Heart right ventricle (tissue), 16 donors: ENCODE data around the gene FGGY. TPM values are rescaled to one million over a fixed set of nuclear protein-coding genes. Genes with fewer than 3 reads are reported as not detected.
A peak's percentile ranks its signal among the peaks of the same experiment; 100 is the strongest.

Experiments used
- ATAC-seq, 8 donors: fragments of 200-7000 bp; cut with Tn5 transposase; one replicate each; pipeline ENCODE4 v1.9.1; 2020; ENCODE audit warnings: mild to moderate bottlenecking in 8 of 8, moderate library complexity in 8 of 8, moderate number of reproducible peaks in 1 of 8
- DNase-seq, 2 donors: peaks; one replicate each; pipeline ENCODE4 v3.0.0-alpha.2; 2020
- H3K27ac ChIP-seq, 10 donors: fragments of 200-600 bp; sonication (generic) in 2 of 10; one replicate each; pipeline versions ENCODE4 v1.5.0 to v1.8.0; 2020 to 2022; ENCODE audit warnings: mild to moderate bottlenecking in 3 of 10
- H3K27me3 ChIP-seq, 7 donors: fragments of 200-600 bp; one replicate each; pipeline ENCODE4 v1.8.0; 2021 to 2022; ENCODE audit warnings: mild to moderate bottlenecking in 2 of 7
- H3K36me3 ChIP-seq, 9 donors: fragments of 200-600 bp; sonication (generic) in 1 of 9; one replicate each; pipeline versions ENCODE4 v1.5.0 to v1.8.0; 2020 to 2022; ENCODE audit warnings: mild to moderate bottlenecking in 2 of 9
- H3K4me1 ChIP-seq, 9 donors: fragments of 200-600 bp; sonication (generic) in 1 of 9; one replicate each; pipeline versions ENCODE4 v1.5.0 to v1.8.0; 2020 to 2022; ENCODE audit warnings: mild to moderate bottlenecking in 4 of 9
- H3K4me3 ChIP-seq, 10 donors: fragments of 200-600 bp; sonication (generic) in 2 of 10; one replicate each; pipeline versions ENCODE4 v1.5.0 to v1.8.0; 2020 to 2022; ENCODE audit warnings: mild to moderate bottlenecking in 7 of 10, moderate library complexity in 2 of 10
- H3K9me3 ChIP-seq, 11 donors: fragments of 200-600 bp in 10 of 11; sonication (generic) in 2 of 11; one replicate each; pipeline versions ENCODE4 v1.5.0 to v1.8.0; 2013 to 2022; ENCODE audit warnings: mild to moderate bottlenecking in 2 of 11, control low read depth in 1 of 11, moderate library complexity in 1 of 11
- WGBS, 2 donors: extraction: QIAGEN DNeasy Blood & Tissue Kit; methylation state at CpG; one replicate each; pipeline ENCODE4 v1.1.7; 2013; ENCODE audit warnings: inconsistent platforms in 1 of 2; 5-methylcytosine and 5-hydroxymethylcytosine counted together
- intact Hi-C, 10 donors: fragments of 100-400 bp; cut with DNase I; formaldehyde crosslinking; loops; one replicate each; pipeline versions ENCODE4 v1.11.1 to v1.14.2; 2022
- polyA plus RNA-seq, 2 donors: library from polyadenylated mRNA; stranded (reverse); fragments of 200-250 nt; gene quantifications; one replicate each; pipeline ENCODE4 v1.2.3, GENCODE V29; 2013
- total RNA-seq, 10 donors: library from RNA; stranded (reverse); fragmentation: NEBNext Ultra II Directional in 3 of 10; extraction: Animal tissue kit (Norgen Biotek cat#: 25700) in 3 of 10; gene quantifications; one replicate each; pipeline versions ENCODE4 v1.2.1 to v1.2.4, GENCODE V29; 2021 to 2023
- TF ChIP-seq, protein P1 (sequence below), 9 donors: fragments of 200-600 bp; sonication (generic) in 2 of 9; IDR thresholded peaks; one replicate each; pipeline versions ENCODE4 v1.5.0 to v1.8.0; 2021 to 2022; ENCODE audit warnings: antibody characterized with exemption in 9 of 9, mild to moderate bottlenecking in 5 of 9, moderate library complexity in 1 of 9
- donor health status: Arrhythmogenic right ventricular cardiomyopathy.
- donor health status: ischemic (EF 13 %, LVEDD 7.1; RV severe dilation, severe dysfunction).
- donor health status: healthy with polysubstance abuse.
- donor health status: DM: no; HTN: yes; CAD: no.
- donor health status: DM: no; HTN: no; CAD: no.
- donor health status: ischemic (EF 25% LVEDD 6.9; RV normal size, moderate dysfunction).
- donor health status: ischemic (EF 25% LVEDD 5.7; RV mildly dilated, moderate dysfunction).
- donor health status: healthy.
- donor health status: DM: yes; HTN: yes; CAD: no.
- donor health status: Ischemic cardiomyopathy.
- donor health status: ischemic (EF 35%, LVEDD 5.7; RV mildly dilated, moderate dysfunction).
- donor health status: nonischemic (EF 11% LVEDD 7.7; RV severe dilation, severe dysfunction).
- donor health status: DM: yes; HTN: yes; CAD: no.
- donor health status: PGD.
- donor health status: ischemic (EF 29% LVEDD 5.4; RV normal size, mild dysfunction).
- donor health status: nonischemic (EF 23%, LVEDD 6.1; RV moderate dilation, normal function).

The FGGY gene
- total and polyA plus RNA-seq, 12 donors: 3.1 to 51.8 (median 34.7) TPM

GRCh38 chr1:59265622-59266021 is 31.3 kb upstream of the FGGY start:
- Histone ChIP-seq H3K27me3 (no peaks in the 10 kb centered on the region), H3K36me3 (no peaks in the 10 kb centered on the region), H3K4me1 (peaks cover 3 to 43% (median 37%) of the 10 kb centered on the region in 9 donors), H3K27ac (peak overlapping the region in 5 of 10 donors; percentile 26 to 82 (median 46)), H3K4me3 (no peak overlapping the region), H3K9me3 (no peaks in the 10 kb centered on the region)
- ATAC-seq (peak in 5 of 8 donors; percentile 15 to 67 (median 35)), DNase-seq (no peak)
- TF ChIP-seq, protein P1, sequence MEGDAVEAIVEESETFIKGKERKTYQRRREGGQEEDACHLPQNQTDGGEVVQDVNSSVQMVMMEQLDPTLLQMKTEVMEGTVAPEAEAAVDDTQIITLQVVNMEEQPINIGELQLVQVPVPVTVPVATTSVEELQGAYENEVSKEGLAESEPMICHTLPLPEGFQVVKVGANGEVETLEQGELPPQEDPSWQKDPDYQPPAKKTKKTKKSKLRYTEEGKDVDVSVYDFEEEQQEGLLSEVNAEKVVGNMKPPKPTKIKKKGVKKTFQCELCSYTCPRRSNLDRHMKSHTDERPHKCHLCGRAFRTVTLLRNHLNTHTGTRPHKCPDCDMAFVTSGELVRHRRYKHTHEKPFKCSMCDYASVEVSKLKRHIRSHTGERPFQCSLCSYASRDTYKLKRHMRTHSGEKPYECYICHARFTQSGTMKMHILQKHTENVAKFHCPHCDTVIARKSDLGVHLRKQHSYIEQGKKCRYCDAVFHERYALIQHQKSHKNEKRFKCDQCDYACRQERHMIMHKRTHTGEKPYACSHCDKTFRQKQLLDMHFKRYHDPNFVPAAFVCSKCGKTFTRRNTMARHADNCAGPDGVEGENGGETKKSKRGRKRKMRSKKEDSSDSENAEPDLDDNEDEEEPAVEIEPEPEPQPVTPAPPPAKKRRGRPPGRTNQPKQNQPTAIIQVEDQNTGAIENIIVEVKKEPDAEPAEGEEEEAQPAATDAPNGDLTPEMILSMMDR (IDR thresholded peaks at IDR 0.05): no peak
- WGBS, 2 donors: 64% methylated on average over 4 of the region's 4 CpGs
- intact Hi-C loops: no loop called here

DNA sequence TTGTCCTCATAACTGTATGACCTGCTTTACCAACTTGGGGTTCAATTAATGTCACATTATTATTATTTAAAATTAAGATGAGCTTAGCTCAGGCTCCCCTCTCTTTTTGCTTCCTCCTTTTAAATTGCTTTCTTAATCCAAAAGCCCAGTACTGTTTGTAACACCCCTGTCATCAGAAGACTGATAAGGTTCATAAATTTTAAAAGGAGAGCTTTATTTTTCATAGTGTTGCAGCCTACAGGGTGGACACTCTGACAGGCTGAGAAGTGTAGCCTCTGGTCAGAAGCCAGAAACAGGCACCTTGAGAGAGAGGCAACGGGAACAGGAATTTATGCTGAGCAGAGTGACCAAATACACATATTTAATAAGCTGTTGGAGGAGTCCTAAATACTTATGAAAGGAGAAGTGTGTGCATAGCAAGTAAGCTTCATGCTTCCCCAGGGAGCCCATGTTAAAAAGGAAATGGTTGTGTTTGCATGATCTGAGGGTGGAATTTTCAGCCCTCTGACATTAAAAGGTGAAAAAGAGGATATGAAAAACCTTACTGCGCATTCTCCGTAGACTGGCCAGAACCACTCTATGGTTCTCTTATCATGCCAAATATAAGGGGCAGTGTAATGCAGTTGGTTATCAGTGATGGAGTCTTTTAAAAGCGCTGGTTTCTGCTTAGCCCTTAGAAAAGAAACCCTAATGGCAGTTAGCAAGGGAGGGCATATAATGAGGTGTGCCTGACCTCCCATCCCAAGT is 30.5 kb upstream of the FGGY start:
- Histone ChIP-seq H3K27me3 (no peaks in the 10 kb centered on the region), H3K36me3 (no peaks in the 10 kb centered on the region), H3K4me3 (no peak overlapping the region), H3K4me1 (peaks cover 3 to 36% (median 29%) of the 10 kb centered on the region in 9 donors), H3K9me3 (no peaks in the 10 kb centered on the region), H3K27ac (peak overlapping the region in 9 of 10 donors; percentile 2 to 82 (median 26))
- TF ChIP-seq, protein P1 (IDR thresholded peaks at IDR 0.05): no peak
- peak in 7 of 8 donors; percentile 33 to 69 (median 67) for ATAC-seq
- DNase-seq: no peak
- intact Hi-C loops: no loop called here
- WGBS, 2 donors: 50 to 54% methylated on average over 4 of the region's 4 CpGs

DNA sequence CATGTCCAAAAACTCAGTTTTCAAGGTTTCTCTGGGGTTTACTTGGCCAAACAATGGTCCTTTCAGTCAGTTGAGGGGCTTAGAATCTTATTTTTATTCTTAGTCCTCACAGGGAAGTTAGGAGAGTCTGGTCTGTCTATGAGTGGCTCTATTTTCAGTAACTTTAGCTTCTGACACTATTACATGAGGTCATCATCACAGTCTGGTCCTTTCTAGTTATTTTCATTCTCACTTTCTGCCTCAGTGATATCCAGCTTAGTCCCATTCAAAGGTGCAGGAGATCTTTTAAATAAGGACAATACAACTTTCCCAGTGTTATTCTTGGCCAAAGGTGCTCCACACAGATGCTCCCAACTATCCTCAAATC is 30.0 kb upstream of the FGGY start:
- H3K9me3 ChIP-seq: no peaks in the 10 kb centered on the region
- H3K36me3 ChIP-seq: no peaks in the 10 kb centered on the region
- DNase-seq: no peak
- no peak overlapping the region for H3K4me3 ChIP-seq
- no peaks in the 10 kb centered on the region for H3K27me3 ChIP-seq
- H3K4me1 ChIP-seq: peaks cover 1 to 31% (median 25%) of the 10 kb centered on the region in 9 donors
- ATAC-seq: no peak
- intact Hi-C loops: no loop called here
- TF ChIP-seq, protein P1 (IDR thresholded peaks at IDR 0.05): no peak
- H3K27ac ChIP-seq: peak overlapping the region in 8 of 10 donors; percentile 3 to 82 (median 27)

- peaks cover 0 to 40% (median 22%) of the 10 kb centered on the region in 9 donors for H3K4me1 ChIP-seq
- intact Hi-C loops: no loop called here
Observed at GRCh38 chr1:59268406-59268805, 28.5 kb upstream of the FGGY start.

More at GRCh38 chr1:59268406-59268805, 28.5 kb upstream of the FGGY start:
- Histone ChIP-seq H3K27me3 (no peaks in the 10 kb centered on the region), H3K36me3 (no peaks in the 10 kb centered on the region), H3K4me3 (no peak overlapping the region), H3K27ac (no peak overlapping the region), H3K9me3 (no peaks in the 10 kb centered on the region)
- no peak for DNase-seq
- WGBS, 2 donors: 95 to 98% methylated on average over 1 of the region's 1 CpG
- TF ChIP-seq, protein P1 (IDR thresholded peaks at IDR 0.05): no peak
- no peak for ATAC-seq
